HEK293 (cell line): Measurements from ENCODE around the gene BPIFB4.
A peak's percentile ranks its signal among the peaks of the same experiment; 100 is the strongest.

Source experiments
- CTCF ChIA-PET: fragments of 350-600 bp; formaldehyde crosslinking; extraction: SDS; loops from one replicate; lab custom pipeline; 2021; ENCODE audit warnings: antibody characterized with exemption; lab: Yijun Ruan, JAX
- POLR2A ChIA-PET: fragments of 300-600 bp; formaldehyde crosslinking; extraction: SDS; loops from one replicate; lab custom pipeline; 2020; ENCODE audit warnings: antibody characterized with exemption, inconsistent platforms; lab: Yijun Ruan, JAX
- H3K27ac ChIP-seq: fragments of 200-500 bp; sonication (Bioruptor generic); 2 replicates; pipeline ENCODE4 v1.5.1; 2014; ENCODE audit warnings: low read depth, low read length, control low read depth, inconsistent platforms; ENCODE audit errors: extremely low read depth
- H3K36me3 ChIP-seq, 2 experiments: fragments of 200-500 bp in 1 of 2; sonication (Bioruptor generic) in 1 of 2; 1 replicate in 1 of 2; 2 replicates in 1 of 2; pipeline ENCODE4 v1.5.1; 2014 to 2017; ENCODE audit warnings: inconsistent platforms in 2 of 2, low read length in 2 of 2; ENCODE audit not compliant: control insufficient read depth in 2 of 2, insufficient read depth in 1 of 2
- H3K4me1 ChIP-seq: fragments of 200-500 bp; sonication (Bioruptor generic); 2 replicates; pipeline ENCODE4 v1.5.1; 2014; ENCODE audit warnings: mild to moderate bottlenecking, low read length, inconsistent platforms; ENCODE audit not compliant: control insufficient read depth, insufficient read depth
- H3K4me3 ChIP-seq: 2 replicates; pipeline ENCODE4 v1.5.1; 2011; ENCODE audit warnings: low read depth, mild to moderate bottlenecking, control low read depth, low read length, moderate library complexity
- H3K9me3 ChIP-seq: fragments of 200-500 bp; sonication (Bioruptor generic); 2 replicates; pipeline ENCODE4 v1.5.1; 2014; ENCODE audit warnings: low read depth, low read length, inconsistent platforms; ENCODE audit not compliant: control insufficient read depth, insufficient read depth
- GLI4 ChIP-seq: fragments of 450-650 bp; formaldehyde crosslinking; IDR thresholded peaks from 2 replicates; pipeline ENCODE4 v1.5.1; 2016; ENCODE audit warnings: missing biosample characterization, missing genetic modification characterization
- HIC1 ChIP-seq: fragments of 450-650 bp; formaldehyde crosslinking; IDR thresholded peaks from 2 replicates; pipeline ENCODE4 v1.5.1; 2016; ENCODE audit warnings: missing biosample characterization, missing genetic modification characterization
- HOXA7 ChIP-seq: sonication (generic); formaldehyde crosslinking; IDR thresholded peaks from 2 replicates; pipeline ENCODE4 v1.8.1; 2022; ENCODE audit warnings: missing genetic modification reagents, borderline replicate concordance
- KLF16 ChIP-seq: fragments of 450-650 bp; formaldehyde crosslinking; IDR thresholded peaks from 2 replicates; pipeline ENCODE4 v1.5.1; 2017; ENCODE audit warnings: missing biosample characterization, missing genetic modification characterization
- MEIS1 ChIP-seq: sonication (generic); formaldehyde crosslinking; IDR thresholded peaks from 2 replicates; pipeline ENCODE4 v1.8.1; 2022; ENCODE audit warnings: missing genetic modification reagents, mild to moderate bottlenecking, borderline replicate concordance
- TRIM28 ChIP-seq: IDR thresholded peaks from 2 replicates; pipeline ENCODE4 v1.6.1; 2011; ENCODE audit warnings: low read length, control low read depth, borderline replicate concordance
- ZBTB17 ChIP-seq: fragments of 450-650 bp; formaldehyde crosslinking; IDR thresholded peaks from 2 replicates; pipeline ENCODE4 v1.5.1; 2016; ENCODE audit warnings: missing biosample characterization, missing genetic modification characterization
- ZBTB6 ChIP-seq: fragments of 450-650 bp; formaldehyde crosslinking; IDR thresholded peaks from 2 replicates; pipeline ENCODE4 v1.5.1; 2017; ENCODE audit warnings: missing biosample characterization, missing genetic modification characterization
- ZBTB7A ChIP-seq: fragments of 450-650 bp; formaldehyde crosslinking; IDR thresholded peaks from 2 replicates; pipeline ENCODE4 v1.5.1; 2016; ENCODE audit warnings: low read depth, missing biosample characterization, missing genetic modification characterization
- ZNF133 ChIP-seq: fragments of 450-650 bp; formaldehyde crosslinking; IDR thresholded peaks from 2 replicates; pipeline ENCODE4 v1.5.1; 2016; ENCODE audit warnings: missing biosample characterization, missing genetic modification characterization
- ZNF138 ChIP-seq: fragments of 450-650 bp; formaldehyde crosslinking; IDR thresholded peaks from 2 replicates; pipeline ENCODE4 v1.5.1; 2016; ENCODE audit warnings: missing biosample characterization, missing genetic modification characterization, borderline replicate concordance
- ZNF19 ChIP-seq: fragments of 450-650 bp; formaldehyde crosslinking; IDR thresholded peaks from 2 replicates; pipeline ENCODE4; 2016; ENCODE audit warnings: missing biosample characterization, missing genetic modification characterization, low read depth
- ZNF23 ChIP-seq: fragments of 450-650 bp; formaldehyde crosslinking; IDR thresholded peaks from 2 replicates; pipeline ENCODE4 v1.5.1; 2016; ENCODE audit warnings: missing biosample characterization, missing genetic modification characterization, borderline replicate concordance
- ZNF274 ChIP-seq, 2 experiments: fragments of 200-500 bp in 1 of 2; fragments of 450-650 bp in 1 of 2; sonication (Bioruptor generic) in 1 of 2; formaldehyde crosslinking in 1 of 2; IDR thresholded peaks; 2 replicates each; pipeline versions ENCODE4 v1.5.1 to v1.6.1; 2014 to 2016; ENCODE audit warnings: borderline replicate concordance in 1 of 2, inconsistent platforms in 1 of 2, low read length in 1 of 2, missing biosample characterization in 1 of 2, missing genetic modification characterization in 1 of 2
- ZNF366 ChIP-seq: fragments of 450-650 bp; formaldehyde crosslinking; conservative IDR thresholded peaks from 2 replicates; pipeline ENCODE4 v1.5.1; 2016; ENCODE audit warnings: missing biosample characterization, missing genetic modification characterization
- ZNF37A ChIP-seq: fragments of 450-650 bp; IDR thresholded peaks from 2 replicates; pipeline ENCODE4 v1.5.1; 2018; ENCODE audit warnings: missing biosample characterization, missing genetic modification characterization
- ZNF510 ChIP-seq: fragments of 450-650 bp; formaldehyde crosslinking; IDR thresholded peaks from 2 replicates; pipeline ENCODE4 v1.5.1; 2018; ENCODE audit warnings: mild to moderate bottlenecking, missing genetic modification characterization, missing biosample characterization; ENCODE audit not compliant: insufficient replicate concordance
- ZNF529 ChIP-seq: fragments of 450-650 bp; formaldehyde crosslinking; IDR thresholded peaks from 2 replicates; pipeline ENCODE4 v1.5.1; 2017; ENCODE audit warnings: missing genetic modification characterization, missing biosample characterization; ENCODE audit not compliant: insufficient replicate concordance
- ZNF549 ChIP-seq: fragments of 450-650 bp; IDR thresholded peaks from 2 replicates; pipeline ENCODE4 v1.5.1; 2018; ENCODE audit warnings: missing biosample characterization, missing genetic modification characterization, mild to moderate bottlenecking, inconsistent platforms, moderate library complexity
- ZNF555 ChIP-seq: fragments of 450-650 bp; formaldehyde crosslinking; conservative IDR thresholded peaks from 2 replicates; pipeline ENCODE4 v1.5.1; 2017; ENCODE audit warnings: missing biosample characterization, mild to moderate bottlenecking, missing genetic modification characterization, inconsistent platforms
- ZNF610 ChIP-seq: fragments of 450-650 bp; formaldehyde crosslinking; IDR thresholded peaks from 2 replicates; pipeline ENCODE4 v1.5.1; 2016; ENCODE audit warnings: missing biosample characterization, missing genetic modification characterization, borderline replicate concordance
- ZNF621 ChIP-seq: fragments of 450-650 bp; formaldehyde crosslinking; IDR thresholded peaks from 2 replicates; pipeline ENCODE4 v1.5.1; 2017; ENCODE audit warnings: missing biosample characterization, missing genetic modification characterization
- ZNF692 ChIP-seq: fragments of 450-650 bp; formaldehyde crosslinking; IDR thresholded peaks from 2 replicates; pipeline ENCODE4 v1.5.1; 2016; ENCODE audit warnings: missing biosample characterization, missing genetic modification characterization
- ZNF707 ChIP-seq: fragments of 450-650 bp; formaldehyde crosslinking; IDR thresholded peaks from 2 replicates; pipeline ENCODE4 v1.5.1; 2016; ENCODE audit warnings: missing biosample characterization, missing genetic modification characterization
- ZNF777 ChIP-seq: fragments of 450-650 bp; formaldehyde crosslinking; IDR thresholded peaks from 2 replicates; pipeline ENCODE4 v1.5.1; 2017; ENCODE audit warnings: missing biosample characterization, missing genetic modification characterization, borderline replicate concordance
- TF ChIP-seq, protein P1 (sequence below): fragments of 450-650 bp; formaldehyde crosslinking; optimal IDR thresholded peaks from 2 replicates; pipeline ENCODE3; 2016; ENCODE audit warnings: missing biosample characterization, mild to moderate bottlenecking, missing genetic modification characterization
- TF ChIP-seq, protein P2 (sequence below): fragments of 450-650 bp; IDR thresholded peaks from 2 replicates; pipeline ENCODE4 v1.5.1; 2018; ENCODE audit warnings: missing biosample characterization, missing genetic modification characterization
- TF ChIP-seq, protein P3 (sequence below): fragments of 450-650 bp; IDR thresholded peaks from 2 replicates; pipeline ENCODE4 v1.5.1; 2018; ENCODE audit warnings: missing biosample characterization, mild to moderate bottlenecking, missing genetic modification characterization

BPIFB4 gene

GRCh38 chr20:33074675-33075074 is 4.8 kb upstream of the BPIFB4 start:
- CTCF ChIA-PET = no interaction called here
- H3K4me3 ChIP-seq = no peak overlapping the region
- no peaks in the 10 kb centered on the region for H3K9me3 ChIP-seq
- POLR2A ChIA-PET = no interaction called here
- H3K4me1 ChIP-seq = no peaks in the 10 kb centered on the region
- TF ChIP-seq ZNF692 (tag by site-specific recombination) (no peak), ZNF707 (tag by site-specific recombination) (no peak), MEIS1 (CRISPR knock-in tag) (no peak), ZNF529 (tag by site-specific recombination) (no peak), ZNF549 (no peak), ZNF366 (peak; percentile 97), ZNF19 (tag by site-specific recombination) (no peak), ZBTB17 (peak; percentile 96), ZNF777 (no peak), TRIM28 (no peak), KLF16 (tag by site-specific recombination) (no peak)
- TF ChIP-seq, protein P1, sequence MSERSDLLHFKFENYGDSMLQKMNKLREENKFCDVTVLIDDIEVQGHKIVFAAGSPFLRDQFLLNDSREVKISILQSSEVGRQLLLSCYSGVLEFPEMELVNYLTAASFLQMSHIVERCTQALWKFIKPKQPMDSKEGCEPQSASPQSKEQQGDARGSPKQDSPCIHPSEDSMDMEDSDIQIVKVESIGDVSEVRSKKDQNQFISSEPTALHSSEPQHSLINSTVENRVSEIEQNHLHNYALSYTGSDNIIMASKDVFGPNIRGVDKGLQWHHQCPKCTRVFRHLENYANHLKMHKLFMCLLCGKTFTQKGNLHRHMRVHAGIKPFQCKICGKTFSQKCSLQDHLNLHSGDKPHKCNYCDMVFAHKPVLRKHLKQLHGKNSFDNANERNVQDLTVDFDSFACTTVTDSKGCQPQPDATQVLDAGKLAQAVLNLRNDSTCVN (tag by site-specific recombination) = no peak
- TF ChIP-seq, protein P2, sequence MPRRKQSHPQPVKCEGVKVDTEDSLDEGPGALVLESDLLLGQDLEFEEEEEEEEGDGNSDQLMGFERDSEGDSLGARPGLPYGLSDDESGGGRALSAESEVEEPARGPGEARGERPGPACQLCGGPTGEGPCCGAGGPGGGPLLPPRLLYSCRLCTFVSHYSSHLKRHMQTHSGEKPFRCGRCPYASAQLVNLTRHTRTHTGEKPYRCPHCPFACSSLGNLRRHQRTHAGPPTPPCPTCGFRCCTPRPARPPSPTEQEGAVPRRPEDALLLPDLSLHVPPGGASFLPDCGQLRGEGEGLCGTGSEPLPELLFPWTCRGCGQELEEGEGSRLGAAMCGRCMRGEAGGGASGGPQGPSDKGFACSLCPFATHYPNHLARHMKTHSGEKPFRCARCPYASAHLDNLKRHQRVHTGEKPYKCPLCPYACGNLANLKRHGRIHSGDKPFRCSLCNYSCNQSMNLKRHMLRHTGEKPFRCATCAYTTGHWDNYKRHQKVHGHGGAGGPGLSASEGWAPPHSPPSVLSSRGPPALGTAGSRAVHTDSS (tag by site-specific recombination) = no peak
- TF ChIP-seq, protein P3, sequence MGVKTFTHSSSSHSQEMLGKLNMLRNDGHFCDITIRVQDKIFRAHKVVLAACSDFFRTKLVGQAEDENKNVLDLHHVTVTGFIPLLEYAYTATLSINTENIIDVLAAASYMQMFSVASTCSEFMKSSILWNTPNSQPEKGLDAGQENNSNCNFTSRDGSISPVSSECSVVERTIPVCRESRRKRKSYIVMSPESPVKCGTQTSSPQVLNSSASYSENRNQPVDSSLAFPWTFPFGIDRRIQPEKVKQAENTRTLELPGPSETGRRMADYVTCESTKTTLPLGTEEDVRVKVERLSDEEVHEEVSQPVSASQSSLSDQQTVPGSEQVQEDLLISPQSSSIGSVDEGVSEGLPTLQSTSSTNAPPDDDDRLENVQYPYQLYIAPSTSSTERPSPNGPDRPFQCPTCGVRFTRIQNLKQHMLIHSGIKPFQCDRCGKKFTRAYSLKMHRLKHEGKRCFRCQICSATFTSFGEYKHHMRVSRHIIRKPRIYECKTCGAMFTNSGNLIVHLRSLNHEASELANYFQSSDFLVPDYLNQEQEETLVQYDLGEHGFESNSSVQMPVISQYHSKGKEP = no peak
- no peaks in the 10 kb centered on the region for H3K36me3 ChIP-seq
- H3K27ac ChIP-seq = no peak overlapping the region

- CTCF ChIA-PET = interaction anchor here (0.9 kb wide), 1 partner anchor 9 kb away, joined by 3 read pairs; no protein-coding TSS in a partner anchor
- TF ChIP-seq HIC1 (tag by site-specific recombination) = no peak
- TF ChIP-seq ZNF23 = no peak
- TF ChIP-seq ZNF510 (tag by site-specific recombination) = no peak
- no peak for TF ChIP-seq ZNF274 (IDR thresholded peaks at IDR 0.05; ENCODE audit: low read length)
- no peak for TF ChIP-seq ZNF274 (tag by site-specific recombination; IDR thresholded peaks at IDR 0.05; ENCODE audit: borderline replicate concordance)
- TF ChIP-seq ZBTB6 = no peak
- TF ChIP-seq ZNF138 = no peak
- no peak for TF ChIP-seq GLI4 (tag by site-specific recombination)
- no peak for TF ChIP-seq ZNF133 (tag by site-specific recombination)
- TF ChIP-seq ZNF555 (tag by site-specific recombination) = no peak
- TF ChIP-seq HOXA7 (CRISPR knock-in tag) = no peak
- TF ChIP-seq ZNF37A (tag by site-specific recombination) = no peak
- TF ChIP-seq ZBTB7A (tag by site-specific recombination) = no peak
- TF ChIP-seq ZNF621 (tag by site-specific recombination) = no peak
- no peak for TF ChIP-seq ZNF610 (tag by site-specific recombination)
These were observed 4.2 kb upstream of the BPIFB4 start for GRCh38 chr20:33075281-33075680.

More at GRCh38 chr20:33075281-33075680, 4.2 kb upstream of the BPIFB4 start:
- Histone ChIP-seq H3K9me3 (no peaks in the 10 kb centered on the region), H3K36me3 (no peaks in the 10 kb centered on the region), H3K27ac (no peak overlapping the region), H3K4me1 (no peaks in the 10 kb centered on the region), H3K4me3 (no peak overlapping the region)
- POLR2A ChIA-PET = no interaction called here
